Testis (tissue), 3 donors: ENCODE data around the gene PILRB. TPM values are rescaled to one million over a fixed set of nuclear protein-coding genes. Genes with fewer than 3 reads are reported as not detected.
A peak's percentile ranks its signal among the peaks of the same experiment; 100 is the strongest.
"Not testable (repeated sequence)": the region's sequence is repeated elsewhere in the genome, so short reads cannot be mapped to it uniquely, and the experiment has no call there.

Experiments used
- DNase-seq: peaks from one replicate; pipeline ENCODE4 v3.0.0-alpha.2; 2019
- H3K27ac ChIP-seq, 2 donors: fragments of 200-600 bp; sonication (generic); one replicate each; pipeline ENCODE4 v1.5.1; 2019
- H3K27me3 ChIP-seq: fragments of 200-600 bp; sonication (generic); one replicate; pipeline ENCODE4 v1.5.1; 2019
- H3K36me3 ChIP-seq: fragments of 200-600 bp; sonication (generic); one replicate; pipeline ENCODE4 v1.5.1; 2017; ENCODE audit warnings: low read depth; ENCODE audit errors: missing control alignments
- H3K4me1 ChIP-seq: fragments of 200-600 bp; sonication (generic); one replicate; pipeline ENCODE4 v1.5.1; 2019
- H3K4me3 ChIP-seq, 2 donors: fragments of 200-600 bp; sonication (generic); one replicate each; pipeline ENCODE4 v1.5.1; 2017 to 2019
- H3K9me3 ChIP-seq: fragments of 200-600 bp; sonication (generic); one replicate; pipeline ENCODE4 v1.5.1; 2017
- CTCF ChIP-seq, 3 experiments: fragments of 450-650 bp in 2 of 3; fragments of 200-600 bp in 1 of 3; sonication (generic) in 1 of 3; IDR thresholded peaks; one replicate each; pipeline ENCODE4 v1.5.1; 2016 to 2019; ENCODE audit warnings: antibody characterized with exemption in 3 of 3, mild to moderate bottlenecking in 2 of 3, moderate library complexity in 1 of 3
- POLR2A ChIP-seq: fragments of 450-650 bp; IDR thresholded peaks from one replicate; pipeline ENCODE4 v1.6.1; 2017; ENCODE audit warnings: antibody characterized with exemption, mild to moderate bottlenecking, moderate library complexity
- WGBS, 2 donors: methylation state at CpG; one replicate each; pipeline ENCODE4 v1.1.5; 2018; 5-methylcytosine and 5-hydroxymethylcytosine counted together
- intact Hi-C: fragments of 100-400 bp; cut with DNase I; formaldehyde crosslinking; loops from one replicate; pipeline ENCODE4 v1.15.1; 2023; ENCODE audit warnings: low total_unique reads
- polyA plus RNA-seq: library from polyadenylated mRNA; stranded (reverse); fragments of 350-450 nt; fragmentation: Illumina TruSeq; extraction: RNeasy Lipid Tissue Mini Kit (QIAGEN cat#74804); gene quantifications from one replicate; pipeline ENCODE4 v1.2.3, GENCODE V29; 2014; ENCODE audit warnings: low read depth, low replicate concordance; ENCODE audit not compliant: insufficient read depth
- total RNA-seq, 2 donors: library from RNA; depleted of rRNA; stranded (reverse); fragments of >200 nt; gene quantifications; one replicate each; pipeline ENCODE4 v1.2.3, GENCODE V29; 2016

Gene PILRB
- total and polyA plus RNA-seq, 3 donors from 2014 or later: 126 to 258 (median 155) TPM

- H3K27me3 ChIP-seq: no peaks in the 10 kb centered on the region
- TF ChIP-seq CTCF (IDR thresholded peaks at IDR 0.05) (no peak), POLR2A (no peak)
- intact Hi-C loops: loop anchor here (10.0 kb wide), 1 partner anchor 62 kb away; no protein-coding TSS in a partner anchor
- peaks cover 42% of the 10 kb centered on the region for H3K4me1 ChIP-seq
- H3K36me3 ChIP-seq: no peaks in the 10 kb centered on the region
- DNase-seq: no peak
- WGBS, 2 donors: 40 to 70% methylated on average over 1 to 6 of the region's 6 CpGs
- H3K4me3 ChIP-seq: no peak overlapping the region
- H3K27ac ChIP-seq: peak overlapping the region in 1 of 2 donors; percentile 90
- H3K9me3 ChIP-seq: no peaks in the 10 kb centered on the region
Measured at GRCh38 chr7:100342765-100343164, 15.2 kb upstream of the PILRB start.

- H3K27me3 ChIP-seq, H3K4me3 ChIP-seq, H3K36me3 ChIP-seq, DNase-seq, H3K9me3 ChIP-seq: not testable (repeated sequence)
- intact Hi-C loops: loop anchor here (10.0 kb wide), 1 partner anchor 61 kb away; no protein-coding TSS in a partner anchor
- H3K27ac ChIP-seq: peak overlapping the region; percentile 89 to 90
- WGBS, 2 donors: 55 to 73% methylated on average over 3 of the region's 4 CpGs
- peaks cover 50% of the 10 kb centered on the region for H3K4me1 ChIP-seq
Measured at GRCh38 chr7:100344124-100344559, 13.8 kb upstream of the PILRB start.

- peak; percentile 76 for DNase-seq
- WGBS, 2 donors: 63% methylated on average over 8 to 9 of the region's 13 CpGs
- intact Hi-C loops: loop anchor here (10.0 kb wide), 1 partner anchor 60 kb away; no protein-coding TSS in a partner anchor
Measured at GRCh38 chr7:100344560-100345287, 13.2 kb upstream of the PILRB start.

GRCh38 chr7:100345288-100345672 is 12.6 kb upstream of the PILRB start:
- not testable (repeated sequence) for H3K36me3 ChIP-seq, H3K4me3 ChIP-seq, H3K9me3 ChIP-seq, H3K27me3 ChIP-seq
- peak in 2 of 3 experiments; percentile 27 to 32 for TF ChIP-seq CTCF (IDR thresholded peaks at IDR 0.05)
- intact Hi-C loops: loop anchor here (10.0 kb wide), 1 partner anchor 60 kb away; no protein-coding TSS in a partner anchor
- 10 to 56% methylated on average over 2 of the region's 5 CpGs for WGBS, 2 donors
- Histone ChIP-seq H3K4me1 (peaks cover 58% of the 10 kb centered on the region), H3K27ac (peak overlapping the region in 1 of 2 donors; percentile 89)
- peak; percentile 94 for DNase-seq

More at GRCh38 chr7:100344560-100345287, 13.2 kb upstream of the PILRB start:
- not testable (repeated sequence) for H3K27me3 ChIP-seq, H3K36me3 ChIP-seq, H3K9me3 ChIP-seq, H3K4me3 ChIP-seq
- peak in 2 of 3 experiments; percentile 30 to 49 for TF ChIP-seq CTCF (IDR thresholded peaks at IDR 0.05)
- H3K27ac ChIP-seq: peak overlapping the region; percentile 89 to 90
- peaks cover 55% of the 10 kb centered on the region for H3K4me1 ChIP-seq

- peak; percentile 60 for DNase-seq
- Histone ChIP-seq H3K27me3 (no peaks in the 10 kb centered on the region), H3K9me3 (no peaks in the 10 kb centered on the region), H3K36me3 (no peaks in the 10 kb centered on the region), H3K4me1 (peaks cover 58% of the 10 kb centered on the region), H3K4me3 (no peak overlapping the region), H3K27ac (peak overlapping the region; percentile 87 to 88)
- intact Hi-C loops: loop anchor here (10.0 kb wide), 1 partner anchor 58 kb away; no protein-coding TSS in a partner anchor
- TF ChIP-seq CTCF (IDR thresholded peaks at IDR 0.05) (no peak), POLR2A (no peak)
Measured at GRCh38 chr7:100346921-100347320, 11.0 kb upstream of the PILRB start.
